GM21528 (cell line): Measurements from ENCODE around the gene CBLC.
"Not testable (repeated sequence)": the region's sequence is repeated elsewhere in the genome, so short reads cannot be mapped to it uniquely, and the experiment has no call there.

Experiments
- ATAC-seq: cut with Tn5 transposase; IDR thresholded peaks from one replicate; pipeline ENCODE4 v1.9.1; 2021; ENCODE audit warnings: mild to moderate bottlenecking, moderate library complexity; ENCODE audit not compliant: unreplicated experiment, low FRiP score

Gene CBLC

DNA sequence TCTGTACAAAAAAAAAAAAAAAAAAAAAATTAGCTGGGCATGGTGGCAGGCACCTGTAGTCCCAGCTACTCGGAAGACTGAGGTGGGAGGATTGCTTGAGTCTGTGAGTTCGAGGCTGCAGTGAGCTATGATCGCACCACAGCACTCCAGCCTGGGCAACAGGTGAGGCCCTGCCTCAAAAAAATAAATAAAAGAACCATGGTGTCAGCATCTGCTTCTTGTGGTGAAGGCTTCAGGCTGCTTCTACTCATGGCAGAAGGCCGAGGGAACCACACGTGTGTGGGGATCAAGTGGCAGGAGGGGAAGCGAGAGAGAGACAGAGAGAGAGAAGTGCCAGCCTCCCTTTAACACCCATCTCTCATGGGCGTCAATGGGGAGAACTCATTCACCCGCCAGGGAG lies 15.7 kb upstream of the CBLC start:
- no peak for ATAC-seq

DNA sequence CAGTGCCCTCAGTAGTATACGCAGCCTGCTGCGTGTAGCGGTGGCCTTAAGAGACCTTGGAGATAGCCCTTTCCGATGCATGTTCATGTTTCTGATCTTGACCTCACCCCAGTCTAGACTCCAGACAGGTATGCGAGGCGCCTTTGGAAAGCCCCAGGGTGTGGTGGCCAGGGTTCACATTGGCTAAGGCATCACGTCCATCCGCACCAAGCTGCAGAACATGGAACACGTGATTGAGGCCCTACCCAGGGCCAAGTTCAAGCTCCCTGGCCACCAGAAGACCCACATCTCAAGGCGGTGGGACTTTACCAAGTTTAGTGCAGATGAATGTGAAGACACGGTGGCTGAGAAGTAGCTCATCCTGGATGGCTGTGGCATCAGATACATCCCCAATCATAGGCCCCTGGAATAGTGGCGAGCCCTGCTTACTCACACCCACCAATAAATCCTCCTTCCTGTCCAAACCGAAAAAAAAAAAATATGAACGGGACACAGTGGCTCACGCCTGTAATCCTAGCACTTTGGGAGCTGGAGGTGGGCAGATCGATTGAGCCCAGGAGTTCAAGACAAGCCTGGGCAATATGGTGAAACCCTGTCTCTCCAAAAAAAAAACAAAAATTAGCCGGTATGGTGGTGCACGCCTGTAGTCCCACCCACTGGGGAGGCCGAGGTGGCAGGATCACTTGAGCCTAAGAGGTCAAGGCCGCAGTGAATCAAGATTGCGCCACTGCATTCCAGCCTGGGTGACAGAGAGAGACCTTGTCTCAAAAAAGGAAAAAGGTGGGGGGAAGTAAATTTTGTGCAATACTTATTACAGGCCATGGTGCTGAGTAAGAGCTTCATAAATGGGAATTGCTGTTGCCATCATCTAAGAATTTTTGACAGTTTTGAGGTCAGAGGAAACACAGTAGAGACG lies 12.4 kb upstream of the CBLC start:
- ATAC-seq: no peak

DNA sequence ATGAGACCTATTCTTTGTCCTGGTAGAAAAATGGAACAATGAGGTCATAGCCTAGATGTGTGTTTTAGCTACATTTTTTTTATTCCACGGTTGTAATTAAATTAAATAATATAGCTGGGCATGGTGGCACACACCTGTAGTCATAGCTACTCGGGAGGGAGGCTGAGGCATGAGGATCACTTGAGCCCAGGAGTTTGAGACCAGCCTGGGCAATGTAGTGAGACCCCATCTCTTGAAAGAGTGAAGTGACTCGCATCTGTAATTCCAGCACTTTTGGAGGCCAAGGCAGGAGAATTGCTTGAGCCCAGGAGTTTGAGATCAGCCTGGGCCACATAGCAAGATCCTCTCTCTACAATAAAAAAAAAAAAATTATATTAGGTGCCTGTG lies 11.7 kb upstream of the CBLC start:
- ATAC-seq: no peak

DNA sequence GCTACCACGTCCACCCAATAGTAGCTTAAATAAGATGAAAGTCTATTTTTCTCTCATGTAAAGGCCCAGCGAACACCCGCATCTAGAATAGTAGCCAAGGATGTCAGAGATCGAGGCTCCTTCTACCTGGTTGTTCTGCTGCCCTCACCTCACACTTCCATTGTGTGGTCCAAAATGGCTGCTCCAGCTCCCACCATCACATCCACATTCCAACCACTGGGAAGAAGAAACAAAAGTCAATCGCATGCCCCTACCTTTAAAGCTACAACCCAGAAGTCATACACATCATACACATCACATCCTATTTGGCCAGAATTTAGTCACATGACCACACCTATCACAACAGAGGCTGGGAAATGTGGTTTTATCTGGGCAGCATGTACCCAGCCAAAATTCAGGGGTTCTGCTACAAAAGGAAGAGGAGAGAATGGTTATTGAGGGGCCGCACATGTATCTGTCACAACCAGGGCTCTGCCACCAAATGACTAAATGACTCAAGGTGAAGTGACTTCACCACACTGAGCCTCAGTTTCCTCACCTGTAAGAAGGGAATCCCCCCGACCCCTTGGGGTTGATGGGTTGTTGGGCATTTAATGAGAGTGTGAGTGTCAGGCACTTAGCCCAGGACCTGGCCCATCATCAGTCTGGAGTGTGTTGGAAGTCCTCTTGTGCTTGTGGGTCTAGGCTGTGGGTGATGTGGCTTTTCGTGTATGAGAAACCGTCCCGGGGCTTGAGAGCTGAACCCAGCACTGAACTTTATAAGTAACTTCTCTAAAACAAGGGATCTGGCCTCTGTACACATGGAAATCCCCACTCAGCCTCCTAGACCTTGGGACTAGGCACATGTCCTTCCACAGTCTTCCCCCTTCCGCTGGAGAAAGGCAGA lies 10.2 kb upstream of the CBLC start:
- ATAC-seq: no peak

DNA sequence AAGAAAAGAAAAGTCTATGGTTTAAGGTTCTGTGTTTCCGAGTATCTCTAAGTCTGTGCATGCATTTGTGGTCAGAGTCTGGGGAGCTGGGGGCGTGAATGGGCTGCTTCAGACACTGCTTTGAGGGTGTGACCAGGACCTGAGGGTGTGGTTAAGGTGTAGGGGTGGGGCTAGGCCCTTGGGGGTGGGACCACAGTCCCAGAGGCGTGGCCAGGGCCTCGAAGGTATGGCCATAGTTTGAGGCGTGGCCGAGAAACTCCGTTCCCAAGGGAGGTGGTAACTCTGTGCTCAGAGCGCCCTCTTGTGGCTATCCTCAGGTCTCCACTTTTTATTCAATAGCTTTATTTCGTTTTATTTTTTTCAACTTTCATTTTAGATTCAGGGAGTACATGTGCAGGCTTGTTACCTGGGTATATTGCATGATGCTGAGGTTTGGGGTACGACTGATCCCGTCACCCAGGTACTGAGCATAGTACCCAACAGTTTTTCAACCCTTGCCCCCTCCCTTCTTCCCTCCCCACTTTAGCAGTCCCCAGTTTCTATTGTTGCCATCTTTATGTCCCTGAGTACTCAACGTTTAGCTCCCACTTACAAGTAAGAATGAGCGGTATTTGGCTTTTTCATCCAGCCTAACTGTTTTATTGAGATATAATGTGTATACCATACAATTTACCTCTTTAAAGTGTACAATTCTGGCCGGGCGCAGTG lies 7.0 kb upstream of the CBLC start:
- ATAC-seq: peak; percentile 91

DNA sequence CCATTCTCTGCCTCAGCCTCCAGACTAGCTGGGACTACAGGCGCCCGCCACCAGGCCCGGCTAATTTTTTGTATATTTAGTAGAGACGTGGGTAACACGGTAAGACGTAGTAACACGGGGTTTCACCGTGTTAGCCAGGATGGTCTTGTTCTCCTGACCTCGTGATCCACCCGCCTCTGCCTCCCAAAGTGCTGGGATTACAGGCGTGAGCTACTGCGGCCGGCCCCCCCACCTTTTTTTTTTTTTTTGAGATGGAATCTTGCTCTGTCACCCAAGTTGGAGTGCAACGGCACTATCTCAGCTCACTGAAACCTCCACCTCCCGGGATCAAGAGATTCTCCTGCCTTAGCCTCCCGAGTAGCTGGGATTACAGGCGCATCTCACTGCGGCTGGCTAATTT lies 5.5 kb upstream of the CBLC start:
- not testable (repeated sequence) for ATAC-seq

DNA sequence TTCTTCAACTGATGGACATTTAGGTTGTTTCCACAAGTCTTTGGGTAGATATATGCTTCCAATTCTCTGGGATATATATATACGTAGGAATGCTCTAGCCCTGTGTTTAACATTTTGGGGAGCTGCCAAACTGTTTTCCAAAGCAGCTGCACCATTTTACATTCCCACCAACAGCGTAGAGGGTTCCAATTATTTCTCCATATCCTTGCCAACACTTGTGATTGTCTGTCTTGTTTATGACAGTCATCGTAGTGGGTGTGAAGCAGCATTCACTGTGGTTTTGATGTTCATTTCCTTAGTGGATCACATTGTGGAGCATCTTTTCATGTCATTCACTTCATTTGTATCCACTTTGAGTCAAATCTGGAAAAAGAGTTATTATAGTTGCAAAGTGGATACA lies 4.7 kb upstream of the CBLC start:
- no peak for ATAC-seq

DNA sequence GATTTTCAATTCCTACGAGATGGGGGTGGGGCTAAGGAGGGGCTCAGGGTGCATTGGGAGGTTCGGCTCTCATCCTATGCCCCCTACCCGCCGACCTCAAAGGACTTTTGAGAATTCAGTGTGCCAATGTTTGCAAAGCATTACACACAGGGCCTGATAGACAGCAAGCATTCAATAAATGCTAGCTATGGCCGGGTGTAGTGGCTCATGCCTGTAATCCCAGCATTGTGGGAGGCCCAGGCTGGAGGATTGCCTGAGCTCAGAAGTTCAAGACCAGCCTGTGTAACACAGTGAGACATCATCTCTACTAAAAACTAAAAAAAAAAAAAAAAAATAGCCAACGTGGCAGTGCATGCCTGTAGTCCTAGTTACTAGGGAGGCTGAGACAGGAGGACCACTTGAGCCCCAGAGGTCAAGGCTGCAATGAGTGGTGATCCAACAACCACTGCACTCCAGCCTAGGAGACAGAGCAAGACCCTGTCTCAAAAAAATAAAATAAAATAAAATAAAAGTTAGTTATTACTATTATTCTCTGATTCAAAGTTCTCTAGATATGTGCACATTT lies 1.9 kb upstream of the CBLC start:
- no peak for ATAC-seq

DNA sequence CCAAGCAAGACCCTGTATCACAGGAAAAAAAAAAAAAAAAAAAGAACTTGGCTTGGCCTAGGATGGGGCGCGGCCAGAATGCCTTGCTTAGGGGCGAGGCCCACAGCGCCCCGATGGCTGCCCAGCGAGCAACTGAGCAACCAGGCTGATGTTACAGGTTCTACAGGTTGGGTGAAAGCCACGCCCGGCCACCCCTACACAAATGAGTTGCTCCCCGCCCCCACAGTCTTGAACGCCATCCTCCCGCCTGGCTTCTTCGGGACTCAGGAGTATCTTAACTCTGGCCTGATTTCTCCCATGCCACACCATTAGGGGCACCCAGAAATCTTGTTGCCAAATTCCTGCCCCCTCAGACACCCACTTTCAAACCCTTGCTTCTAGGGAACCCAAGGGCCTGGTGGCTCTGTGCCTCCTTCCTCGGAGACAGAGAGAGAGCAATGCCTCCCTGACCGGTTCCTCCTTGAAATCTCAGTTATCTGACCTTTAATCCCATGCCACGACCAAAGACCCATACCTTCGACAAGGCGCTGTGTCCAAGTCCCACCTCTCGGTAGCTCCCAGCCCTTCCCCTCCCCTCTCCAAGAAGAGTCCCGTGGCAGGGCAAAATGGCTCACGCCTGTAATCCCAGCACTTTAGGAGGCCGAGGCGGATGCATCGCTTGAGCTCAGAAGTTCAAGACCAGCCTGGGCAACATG lies 1.1 kb upstream of the CBLC start:
- no peak for ATAC-seq

DNA sequence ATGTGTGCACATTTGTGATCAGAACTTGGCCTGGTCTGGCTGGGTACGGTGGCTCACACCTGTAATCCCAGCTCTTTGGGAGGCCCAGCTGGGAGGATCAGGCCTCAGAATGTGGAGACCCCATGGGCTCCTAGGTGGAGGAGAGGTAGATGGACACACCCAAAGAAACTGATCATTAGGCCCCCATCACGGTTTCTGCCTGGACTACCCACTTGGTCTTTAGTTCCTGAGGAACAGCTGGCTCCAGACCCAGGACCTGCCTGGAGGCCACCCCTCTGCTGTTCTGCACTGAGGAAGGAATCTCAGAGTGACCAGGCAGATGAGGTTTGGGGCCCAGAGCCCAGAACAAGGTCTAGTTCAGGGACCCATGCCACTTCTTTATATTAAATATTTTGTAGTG lies 1.5 kb downstream of the CBLC start:
- ATAC-seq: no peak

DNA sequence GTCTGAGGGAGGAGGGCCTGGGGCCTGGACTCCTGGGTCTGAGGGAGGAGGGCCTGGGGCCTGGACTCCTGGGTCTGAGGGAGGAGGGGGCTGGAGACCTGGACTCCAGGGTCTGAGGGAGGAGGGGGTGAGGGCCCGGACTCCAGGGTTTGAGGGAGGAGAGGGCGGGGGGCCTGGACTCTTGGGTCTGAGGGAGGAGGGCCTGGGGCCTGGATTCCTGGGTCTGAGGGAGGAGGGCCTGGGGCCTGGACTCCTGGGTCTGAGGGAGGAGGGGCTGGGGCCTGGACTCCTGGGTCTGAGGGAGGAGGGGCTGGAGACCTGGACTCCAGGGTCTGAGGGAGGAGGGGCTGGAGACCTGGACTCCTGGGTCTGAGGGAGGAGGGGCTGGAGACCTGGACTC lies 4.0 kb downstream of the CBLC start:
- ATAC-seq: not testable (repeated sequence)

DNA sequence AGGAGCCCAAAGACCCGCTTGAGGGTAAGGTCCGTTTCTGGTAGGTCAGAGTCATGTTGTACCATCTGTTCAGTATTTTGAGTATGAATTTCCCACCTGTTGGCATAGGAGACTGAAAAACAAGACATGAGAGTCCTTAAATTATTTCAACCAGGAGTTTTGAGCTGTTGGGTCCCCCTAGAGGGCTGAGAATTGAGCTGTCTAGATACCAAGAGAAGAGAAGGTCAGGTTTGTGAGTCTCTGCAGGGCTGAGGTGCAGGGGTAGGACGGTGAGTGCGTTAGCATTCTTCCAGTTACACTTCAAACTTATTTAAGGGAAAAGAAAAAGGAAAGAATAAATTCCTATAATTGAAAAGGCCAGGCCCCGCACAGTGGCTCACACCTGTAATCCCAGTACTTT lies 5.0 kb downstream of the CBLC start:
- ATAC-seq: no peak

DNA sequence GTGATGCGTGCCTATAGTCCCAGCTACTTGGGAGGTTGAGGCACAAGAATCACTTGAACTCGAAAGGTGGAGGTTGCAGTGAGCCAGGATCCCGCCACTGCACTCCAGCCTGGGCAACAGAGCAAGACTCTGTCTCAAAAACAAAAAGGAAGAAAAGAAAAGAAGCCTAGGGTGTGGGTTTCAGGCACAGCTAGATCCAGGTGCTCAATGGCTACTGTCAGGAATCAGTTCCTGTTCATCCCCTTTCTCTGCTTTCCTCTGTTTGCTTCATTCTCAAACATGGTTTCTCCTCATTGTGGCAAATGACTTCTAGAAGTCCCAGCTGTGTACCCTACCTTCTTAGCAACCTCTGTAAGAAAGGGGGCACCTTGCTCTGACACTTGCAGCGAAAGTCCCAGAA lies 5.9 kb downstream of the CBLC start:
- ATAC-seq: no peak

DNA sequence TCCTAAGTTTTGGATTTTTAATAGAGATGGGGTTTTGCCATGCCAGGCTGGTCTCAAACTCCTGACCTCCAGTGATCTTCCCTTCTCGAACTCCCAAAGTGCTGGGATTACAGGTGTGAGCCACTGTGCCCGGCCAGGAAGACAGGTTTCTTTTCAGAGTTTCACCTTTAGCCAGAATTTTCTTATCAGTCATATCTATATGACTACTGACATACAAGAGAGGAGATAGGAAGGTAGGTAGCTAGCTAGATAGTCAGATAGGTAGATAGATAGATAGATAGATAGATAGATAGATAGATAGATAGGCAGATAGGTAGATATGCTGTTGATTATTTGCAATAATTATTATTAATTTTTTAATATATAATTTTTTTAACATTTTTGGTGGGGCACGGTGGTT lies 7.6 kb downstream of the CBLC start:
- no peak for ATAC-seq

DNA sequence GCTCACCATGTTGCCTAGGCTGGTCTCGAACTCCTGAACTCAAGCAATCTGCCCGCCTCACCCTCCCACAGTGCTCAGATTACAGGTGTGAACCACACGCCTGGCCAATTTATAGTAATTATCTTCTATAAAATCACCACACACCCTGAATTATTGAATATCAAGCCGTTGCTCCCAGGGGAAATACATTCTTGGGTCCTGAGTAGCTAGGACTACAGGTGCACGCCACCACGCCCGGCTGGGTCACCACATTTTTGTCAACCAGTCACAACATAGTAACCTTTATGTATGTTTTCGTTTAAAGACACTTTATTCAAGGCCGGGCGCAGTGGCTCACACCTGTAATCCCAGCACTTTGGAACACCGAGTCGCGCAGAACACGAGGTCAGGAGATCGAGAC lies 8.3 kb downstream of the CBLC start:
- no peak for ATAC-seq

DNA sequence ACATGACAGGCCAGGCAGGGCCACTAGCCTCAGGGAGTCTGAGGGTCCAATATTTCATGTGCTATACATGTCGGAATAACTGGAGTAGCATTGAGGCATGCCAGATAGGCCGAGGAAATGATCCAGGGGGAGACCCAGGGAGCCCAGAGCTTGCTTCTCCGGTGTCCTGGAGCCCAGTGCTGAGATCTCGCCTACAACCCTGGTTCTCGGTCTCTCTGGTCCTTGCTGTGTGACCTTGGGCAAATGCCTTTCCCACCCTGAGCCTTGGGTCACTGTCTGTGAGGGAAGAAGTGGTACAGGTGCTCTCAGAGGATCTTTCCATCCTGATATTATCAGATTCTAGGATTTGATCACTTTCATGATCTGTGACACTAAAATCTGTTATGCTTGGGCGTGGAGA lies 11.3 kb downstream of the CBLC start:
- no peak for ATAC-seq

DNA sequence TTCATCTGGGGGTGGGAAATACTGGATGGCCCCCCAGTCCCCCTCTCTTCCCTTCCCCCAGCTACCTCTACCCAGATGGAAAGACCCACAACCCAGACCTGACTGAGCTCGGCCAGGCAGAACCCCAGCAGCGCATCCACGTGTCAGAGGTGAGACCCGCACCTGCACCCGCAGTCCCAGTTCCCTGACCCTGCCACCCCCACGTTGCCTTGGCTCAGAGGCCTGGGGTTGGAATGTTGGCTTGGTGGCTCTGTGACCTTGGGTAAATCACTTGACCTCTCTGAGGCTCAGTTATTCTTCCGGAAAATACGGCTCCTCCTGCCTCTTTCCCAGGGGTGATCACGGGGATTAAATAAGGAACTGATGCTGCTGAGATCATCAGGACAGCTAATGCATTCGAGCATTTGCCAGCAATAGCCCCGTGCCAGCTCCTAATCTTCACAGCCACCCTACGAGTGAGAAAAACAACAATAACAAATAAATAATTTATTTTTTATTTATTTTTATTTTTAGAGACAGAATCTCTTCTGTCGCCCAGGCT lies 12.3 kb downstream of the CBLC start:
- no peak for ATAC-seq

DNA sequence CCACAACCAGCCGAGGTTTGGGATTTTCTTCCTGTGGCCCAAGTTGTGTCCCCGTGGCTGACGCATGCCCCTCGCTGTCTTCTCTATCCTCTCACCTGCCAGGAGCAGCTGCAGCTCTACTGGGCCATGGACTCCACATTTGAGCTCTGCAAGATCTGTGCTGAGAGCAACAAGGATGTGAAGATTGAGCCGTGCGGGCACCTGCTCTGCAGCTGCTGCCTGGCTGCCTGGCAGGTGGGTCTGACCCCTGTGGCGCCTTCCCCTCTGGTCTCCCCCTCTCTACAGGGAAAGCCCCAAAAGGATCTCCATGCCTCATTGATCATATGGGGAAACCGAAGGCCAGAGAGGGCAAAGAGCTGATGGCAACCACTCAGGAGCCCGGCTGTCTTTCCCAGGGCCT lies 14.6 kb downstream of the CBLC start:
- ATAC-seq: no peak

DNA sequence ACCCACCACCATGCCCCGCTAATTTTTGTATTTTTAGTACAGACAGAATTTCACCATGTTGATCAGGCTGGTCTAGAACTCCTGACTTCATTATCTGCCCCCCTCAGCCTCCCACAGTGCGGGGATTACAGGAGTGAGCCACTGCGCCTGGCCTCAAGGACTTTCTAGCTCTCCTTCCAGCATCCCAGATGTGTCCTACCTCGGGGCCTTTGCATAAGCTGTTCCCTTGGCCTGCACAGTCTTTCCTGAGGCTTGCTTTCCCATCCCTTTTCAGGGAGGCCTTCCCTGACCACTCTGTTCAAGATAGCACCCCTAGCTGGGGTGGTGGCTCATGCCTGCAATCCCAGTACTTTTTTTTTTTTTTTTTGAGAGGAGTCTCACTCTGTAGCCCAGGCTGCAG lies 16.9 kb downstream of the CBLC start:
- no peak for ATAC-seq
